Uterus (tissue), 2 donors: ENCODE measurements around the gene BLCAP.

Source experiments
- POLR2A ChIP-seq, 2 donors: fragments of 450-650 bp; IDR thresholded peaks; one replicate each; pipeline ENCODE4 v1.6.1; 2016; ENCODE audit warnings: antibody characterized with exemption in 2 of 2, mild to moderate bottlenecking in 1 of 2, moderate library complexity in 1 of 2
- TF ChIP-seq, protein P1 (sequence below), 4 experiments: fragments of 200-600 bp in 2 of 4; fragments of 450-650 bp in 2 of 4; sonication (generic) in 2 of 4; IDR thresholded peaks; one replicate each; pipeline ENCODE4 v1.5.1; 2016 to 2019; ENCODE audit warnings: antibody characterized with exemption in 4 of 4, mild to moderate bottlenecking in 2 of 4, moderate library complexity in 1 of 4

- TF ChIP-seq, protein P1, sequence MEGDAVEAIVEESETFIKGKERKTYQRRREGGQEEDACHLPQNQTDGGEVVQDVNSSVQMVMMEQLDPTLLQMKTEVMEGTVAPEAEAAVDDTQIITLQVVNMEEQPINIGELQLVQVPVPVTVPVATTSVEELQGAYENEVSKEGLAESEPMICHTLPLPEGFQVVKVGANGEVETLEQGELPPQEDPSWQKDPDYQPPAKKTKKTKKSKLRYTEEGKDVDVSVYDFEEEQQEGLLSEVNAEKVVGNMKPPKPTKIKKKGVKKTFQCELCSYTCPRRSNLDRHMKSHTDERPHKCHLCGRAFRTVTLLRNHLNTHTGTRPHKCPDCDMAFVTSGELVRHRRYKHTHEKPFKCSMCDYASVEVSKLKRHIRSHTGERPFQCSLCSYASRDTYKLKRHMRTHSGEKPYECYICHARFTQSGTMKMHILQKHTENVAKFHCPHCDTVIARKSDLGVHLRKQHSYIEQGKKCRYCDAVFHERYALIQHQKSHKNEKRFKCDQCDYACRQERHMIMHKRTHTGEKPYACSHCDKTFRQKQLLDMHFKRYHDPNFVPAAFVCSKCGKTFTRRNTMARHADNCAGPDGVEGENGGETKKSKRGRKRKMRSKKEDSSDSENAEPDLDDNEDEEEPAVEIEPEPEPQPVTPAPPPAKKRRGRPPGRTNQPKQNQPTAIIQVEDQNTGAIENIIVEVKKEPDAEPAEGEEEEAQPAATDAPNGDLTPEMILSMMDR (IDR thresholded peaks at IDR 0.05), result no peak
- no peak for TF ChIP-seq POLR2A (IDR thresholded peaks at IDR 0.05)
Observed at GRCh38 chr20:37506152-37506725, 21.4 kb downstream of the BLCAP start.
